IPS-18c (cell line): ENCODE measurements around the gene MCOLN1.

Experiments
- H3K4me3 ChIP-seq: 2 replicates; pipeline ENCODE4 v1.7.0; 2013; ENCODE audit warnings: low read depth, mild to moderate bottlenecking, low read length, moderate library complexity; ENCODE audit not compliant: insufficient read depth
- H3K9me3 ChIP-seq: one replicate; pipeline ENCODE4 v1.6.1; 2013; ENCODE audit warnings: mild to moderate bottlenecking, low read length, moderate library complexity; ENCODE audit not compliant: control insufficient read depth, insufficient read depth

Gene MCOLN1

GRCh38 chr19:7522072-7522922 is at the start of gene MCOLN1:
TSS of gene MCOLN1 (plus strand) at chr19:7522624. CDS start at chr19:7522751, 127 bp downstream.
- Histone ChIP-seq H3K9me3 (no peaks in the 10 kb centered on the region), H3K4me3 (peak within 1 kb of the TSS; percentile 80)

GRCh38 chr19:7475665-7476064 is 46.8 kb upstream of the MCOLN1 start:
- Histone ChIP-seq H3K4me3 (no peak overlapping the region), H3K9me3 (no peaks in the 10 kb centered on the region)

GRCh38 chr19:7476241-7476640 is 46.2 kb upstream of the MCOLN1 start:
- H3K9me3 ChIP-seq: no peaks in the 10 kb centered on the region

GRCh38 chr19:7476777-7477494 is 45.5 kb upstream of the MCOLN1 start:
- H3K4me3 ChIP-seq: no peak overlapping the region
- peaks cover 2% of the 10 kb centered on the region for H3K9me3 ChIP-seq

More at GRCh38 chr19:7476241-7476640, 46.2 kb upstream of the MCOLN1 start:
- no peak overlapping the region; the same call in 1 of the 2 replicates for H3K4me3 ChIP-seq

GRCh38 chr19:7477758-7478157 is 44.7 kb upstream of the MCOLN1 start:
- Histone ChIP-seq H3K9me3 (peaks cover 2% of the 10 kb centered on the region), H3K4me3 (no peak overlapping the region)

GRCh38 chr19:7478173-7478842 is 44.1 kb upstream of the MCOLN1 start:
- H3K9me3 ChIP-seq: peaks cover 2% of the 10 kb centered on the region
- H3K4me3 ChIP-seq: no peak overlapping the region

- Histone ChIP-seq H3K4me3 (no peak overlapping the region), H3K9me3 (peaks cover 2% of the 10 kb centered on the region)
Measured at GRCh38 chr19:7478843-7479227, 43.6 kb upstream of the MCOLN1 start.

- Histone ChIP-seq H3K9me3 (peaks cover 2% of the 10 kb centered on the region), H3K4me3 (no peak overlapping the region; the same call in 1 of the 2 replicates)
Measured at GRCh38 chr19:7480222-7480969, 42.0 kb upstream of the MCOLN1 start.

GRCh38 chr19:7480970-7481255 is 41.5 kb upstream of the MCOLN1 start:
- Histone ChIP-seq H3K4me3 (no peak overlapping the region), H3K9me3 (peaks cover 2% of the 10 kb centered on the region)

- Histone ChIP-seq H3K9me3 (peaks cover 2% of the 10 kb centered on the region), H3K4me3 (peak overlapping the region; percentile 29)
Measured at GRCh38 chr19:7482584-7483439, 39.6 kb upstream of the MCOLN1 start.

GRCh38 chr19:7483720-7484201 is 38.7 kb upstream of the MCOLN1 start:
- peak overlapping the region; percentile 29; the same call in 1 of the 2 replicates for H3K4me3 ChIP-seq
- H3K9me3 ChIP-seq: peaks cover 2% of the 10 kb centered on the region

GRCh38 chr19:7486923-7487322 is 35.5 kb upstream of the MCOLN1 start:
- no peak overlapping the region for H3K4me3 ChIP-seq
- no peaks in the 10 kb centered on the region for H3K9me3 ChIP-seq

- no peaks in the 10 kb centered on the region for H3K9me3 ChIP-seq
- peak within 1 kb of the TSS; percentile 71 for H3K4me3 ChIP-seq
Measured at GRCh38 chr19:7488736-7489353, 33.6 kb upstream of the MCOLN1 start, which contains the start of gene PEX11G. TSS of gene PEX11G (minus strand) at chr19:7489035. CDS start at chr19:7489010, 25 bp downstream.

GRCh38 chr19:7489609-7490044 is 32.8 kb upstream of the MCOLN1 start:
- Histone ChIP-seq H3K9me3 (no peaks in the 10 kb centered on the region), H3K4me3 (no peak overlapping the region)

GRCh38 chr19:7492142-7492541 is 30.3 kb upstream of the MCOLN1 start:
- no peaks in the 10 kb centered on the region for H3K9me3 ChIP-seq
- no peak overlapping the region for H3K4me3 ChIP-seq

- Histone ChIP-seq H3K4me3 (no peak overlapping the region), H3K9me3 (no peaks in the 10 kb centered on the region)
Measured at GRCh38 chr19:7492558-7492957, 29.9 kb upstream of the MCOLN1 start.
